ENCODE measurements around the gene IFT80.

IFT80 gene

DNA sequence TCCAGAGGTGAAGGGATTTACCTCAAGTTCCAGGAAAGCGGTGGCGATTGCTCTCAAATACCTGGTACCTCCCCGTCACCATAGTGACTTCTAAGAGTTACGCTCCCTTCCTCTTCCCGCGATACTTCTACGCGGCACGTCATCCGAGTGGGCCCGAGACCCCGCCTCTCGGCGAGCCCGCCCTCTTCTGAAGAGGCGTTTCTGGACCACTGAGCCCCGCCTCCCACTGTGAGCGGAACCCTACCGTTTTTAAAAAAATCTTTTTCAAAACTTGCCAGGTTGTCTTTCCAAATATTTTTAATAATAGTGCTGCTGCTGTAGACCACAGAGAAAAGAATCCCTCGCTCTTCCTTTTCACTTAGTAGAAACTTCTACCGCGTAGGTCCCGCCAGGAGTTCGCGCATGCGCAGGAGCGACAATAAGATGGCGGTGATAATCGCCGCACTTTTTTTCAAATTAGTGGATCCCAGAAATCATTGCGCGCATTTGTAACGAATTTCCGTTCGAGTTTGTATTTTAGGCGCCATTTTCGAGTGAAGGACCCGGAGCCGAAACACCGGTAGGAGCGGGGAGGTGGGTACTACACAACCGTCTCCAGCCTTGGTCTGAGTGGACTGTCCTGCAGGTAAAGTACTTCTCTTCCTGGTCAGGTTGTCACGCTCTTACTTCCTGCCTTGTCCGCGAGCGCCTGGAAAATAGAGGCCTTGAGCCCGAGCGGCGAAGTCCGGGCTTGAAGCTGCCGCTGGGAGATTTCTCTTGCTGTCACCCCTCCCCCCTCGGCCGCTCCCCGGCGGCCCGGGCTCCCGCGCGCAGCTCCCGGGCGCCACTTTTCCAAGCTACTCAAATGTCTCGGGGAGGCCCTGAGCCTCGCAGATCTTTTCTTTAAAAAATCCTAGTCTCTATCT, at the start of gene IFT80, which contains the start of gene SMC4:
Gene IFT80, minus strand, starts transcription at position 101 of the 905 bp plus-strand sequence. CDS start 14,625 bp downstream, outside the sequence.
Gene SMC4, plus strand, starts transcription at position 526 of the 905 bp plus-strand sequence. CDS start 1,177 bp downstream, outside the sequence.
- peak; percentile 91 for DNase-seq

- no peak for DNase-seq
Measured at GRCh38 chr3:160447544-160447943, 48.5 kb upstream of the IFT80 start.

- no peak for DNase-seq
Measured at GRCh38 chr3:160446522-160447056, 47.6 kb upstream of the IFT80 start.

- no peak for DNase-seq
Measured at GRCh38 chr3:160445854-160446253, 46.8 kb upstream of the IFT80 start.

GRCh38 chr3:160444411-160444810, 45.4 kb upstream of the IFT80 start:
- no peak for DNase-seq

- DNase-seq: no peak
Measured at GRCh38 chr3:160440687-160441086, 41.7 kb upstream of the IFT80 start.

- DNase-seq: no peak
Measured at GRCh38 chr3:160437083-160437455, 38.0 kb upstream of the IFT80 start.

DNA sequence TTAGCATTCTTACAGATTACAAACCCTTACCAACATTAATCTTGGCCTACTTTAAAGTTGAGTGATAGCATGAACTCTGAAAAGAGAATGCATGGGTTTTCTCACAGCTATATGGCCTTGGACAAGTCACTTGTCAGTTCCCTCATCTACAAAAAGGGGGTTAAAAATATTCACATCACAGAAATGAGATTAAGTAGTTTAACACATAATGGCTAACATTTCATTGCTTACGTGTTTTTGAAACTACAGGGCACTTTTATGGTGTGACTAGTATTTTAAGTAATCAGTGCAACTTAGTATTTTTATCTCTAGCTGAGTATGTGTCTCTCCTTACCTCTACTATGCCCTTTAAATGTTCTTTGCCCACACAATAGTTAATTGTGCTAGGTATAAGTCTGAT, 36.7 kb upstream of the IFT80 start:
- no peak for DNase-seq

- no peak for DNase-seq
Measured at GRCh38 chr3:160435095-160435494, 36.1 kb upstream of the IFT80 start.

- no peak for DNase-seq
Measured at GRCh38 chr3:160434071-160434470, 35.0 kb upstream of the IFT80 start.

GRCh38 chr3:160427832-160428424, 28.9 kb upstream of the IFT80 start:
- no peak for DNase-seq

GRCh38 chr3:160417311-160417710, 18.3 kb upstream of the IFT80 start:
- no peak for DNase-seq

GRCh38 chr3:160413613-160414248, 14.7 kb upstream of the IFT80 start:
- peak; percentile 59 for DNase-seq

GRCh38 chr3:160412477-160412876, 13.5 kb upstream of the IFT80 start:
- DNase-seq: no peak

DNA sequence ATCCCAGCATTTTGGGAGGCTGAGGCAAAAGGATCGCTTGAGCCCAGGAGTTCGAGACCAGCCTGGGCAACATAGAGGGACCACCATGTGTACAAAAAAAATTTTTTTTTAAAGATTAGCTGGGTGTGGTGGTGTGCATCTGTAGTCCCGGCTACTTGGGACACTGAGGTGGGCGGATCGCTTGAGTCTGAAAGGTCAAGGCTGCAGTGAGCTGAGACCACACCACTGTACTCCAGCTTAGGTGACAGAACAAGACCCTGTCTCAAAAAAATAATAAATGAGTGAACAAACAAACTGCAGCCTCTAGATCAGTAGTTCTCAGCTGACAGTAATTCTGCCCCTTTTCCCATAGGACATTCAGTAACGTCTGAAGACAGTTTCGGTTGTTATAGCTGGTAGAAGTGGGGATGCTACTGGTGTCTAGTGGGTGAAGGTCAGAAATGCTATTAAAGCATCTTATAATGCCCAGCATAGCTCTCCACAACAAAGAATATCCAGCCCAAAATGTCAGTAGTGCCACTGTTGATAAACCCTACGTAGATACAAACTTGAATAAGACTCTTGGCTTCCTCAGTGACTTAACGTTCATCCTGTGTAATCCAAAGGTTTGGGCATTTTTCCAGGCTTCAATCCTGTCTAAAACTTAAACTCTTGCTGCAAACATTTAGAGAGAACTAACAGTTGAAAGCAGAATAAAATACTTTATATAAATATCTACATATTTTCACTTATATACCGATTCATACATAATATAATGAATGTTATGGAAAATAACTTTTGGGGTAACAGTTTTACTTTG, 11.0 kb upstream of the IFT80 start:
- DNase-seq: no peak

- no peak for DNase-seq
Measured at GRCh38 chr3:160403796-160404470, 4.9 kb upstream of the IFT80 start.

GRCh38 chr3:160403028-160403545, 4.1 kb upstream of the IFT80 start:
- no peak for DNase-seq

DNA sequence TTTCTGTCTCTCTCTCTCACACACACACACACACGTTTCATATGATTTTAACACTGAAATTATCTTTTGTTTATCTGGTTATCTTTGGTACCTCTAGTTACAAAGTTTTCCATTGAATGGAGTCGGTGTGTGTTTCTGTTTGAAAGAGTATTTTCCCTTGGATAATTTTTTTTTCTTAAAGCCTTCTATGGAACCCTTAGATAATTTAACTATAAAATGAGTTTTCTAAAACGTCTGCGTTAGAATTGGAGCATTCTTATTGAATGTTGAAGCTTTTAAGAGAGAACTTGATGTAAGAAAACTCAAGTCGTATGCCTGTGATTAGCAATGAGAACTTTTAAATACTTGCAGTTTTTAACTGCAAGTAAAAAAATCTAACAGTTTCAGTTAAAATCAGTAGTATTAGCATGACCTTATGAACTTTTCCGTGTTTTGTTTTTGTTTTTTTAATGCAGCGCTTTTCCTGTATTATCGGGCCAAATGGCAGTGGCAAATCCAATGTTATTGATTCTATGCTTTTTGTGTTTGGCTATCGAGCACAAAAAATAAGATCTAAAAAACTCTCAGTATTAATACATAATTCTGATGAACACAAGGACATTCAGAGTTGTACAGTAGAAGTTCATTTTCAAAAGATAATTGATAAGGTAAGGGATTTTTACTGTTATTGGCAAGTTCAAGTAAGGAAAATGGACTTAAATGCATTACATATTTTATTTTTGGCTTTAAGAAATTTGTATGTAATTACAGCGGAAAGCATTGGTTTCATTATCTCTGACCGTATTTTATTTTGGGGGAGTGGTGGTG, 3.4 kb upstream of the IFT80 start:
- no peak for DNase-seq

GRCh38 chr3:160401291-160402095, 2.5 kb upstream of the IFT80 start:
- no peak for DNase-seq

GRCh38 chr3:160400702-160401150, 1.7 kb upstream of the IFT80 start:
- DNase-seq: peak; percentile 47

All from activated CD4-positive, CD25-positive, alpha-beta regulatory T cell treated with anti-CD3 and anti-CD28 coated beads, Interleukin-2, amount 50 U/mL, for 72 hours (primary cell).